Activated gamma-delta T cell treated with anti-CD3 and anti-CD28 coated beads, Interleukin-2, amount 50 U/mL, for 16 hours (primary cell): ENCODE data around the gene SIRT7.

Source experiments
- DNase-seq: peaks from one replicate; pipeline ENCODE4 v3.0.0-alpha.2; 2020; ENCODE audit warnings: low read depth

Gene SIRT7

DNA sequence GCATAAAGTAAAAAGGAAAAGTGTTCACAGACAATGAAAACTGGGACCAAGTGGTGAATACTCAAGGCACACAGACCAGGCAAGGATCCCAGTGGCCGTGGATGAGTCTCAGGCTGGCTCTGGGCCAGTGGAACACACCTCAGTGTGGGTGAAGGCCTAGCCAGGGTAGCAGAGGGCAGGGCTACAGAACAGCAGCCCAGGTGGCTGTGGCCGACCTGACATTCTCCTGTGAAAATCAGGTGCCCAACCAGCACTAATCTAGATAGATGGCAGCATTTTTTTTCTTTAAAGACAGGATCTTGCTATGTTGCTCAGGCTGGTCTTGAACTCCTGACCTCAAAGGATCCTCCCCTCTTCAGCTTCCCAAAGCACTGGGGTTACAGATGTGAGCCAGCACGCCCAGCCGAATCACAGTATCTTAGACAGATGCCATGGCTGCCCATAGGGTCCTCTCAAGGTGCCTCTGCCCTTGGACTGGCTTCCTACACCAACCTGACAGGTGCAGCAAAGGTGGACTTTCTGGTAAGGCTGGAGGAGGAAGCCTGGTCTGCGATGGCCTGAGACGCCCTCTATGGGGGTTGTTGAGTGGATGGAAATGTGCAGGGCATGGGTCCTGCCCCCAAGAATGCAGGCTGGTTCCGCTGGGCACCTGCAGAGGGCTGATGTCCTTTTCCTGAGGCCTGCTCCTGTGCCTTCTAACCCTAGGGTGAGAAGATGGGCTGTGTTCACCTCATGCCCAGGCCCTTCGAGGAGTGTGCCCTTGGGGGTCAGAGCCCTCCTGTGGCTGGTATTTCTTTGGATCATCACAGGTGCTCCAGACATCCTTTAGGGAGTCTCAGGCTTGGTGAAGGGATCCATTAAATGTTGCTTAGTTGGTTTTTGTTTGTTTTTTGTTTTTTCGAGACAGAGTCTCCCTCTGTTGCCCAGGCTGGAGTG lies 53.9 kb downstream of the SIRT7 start:
- no peak for DNase-seq

DNA sequence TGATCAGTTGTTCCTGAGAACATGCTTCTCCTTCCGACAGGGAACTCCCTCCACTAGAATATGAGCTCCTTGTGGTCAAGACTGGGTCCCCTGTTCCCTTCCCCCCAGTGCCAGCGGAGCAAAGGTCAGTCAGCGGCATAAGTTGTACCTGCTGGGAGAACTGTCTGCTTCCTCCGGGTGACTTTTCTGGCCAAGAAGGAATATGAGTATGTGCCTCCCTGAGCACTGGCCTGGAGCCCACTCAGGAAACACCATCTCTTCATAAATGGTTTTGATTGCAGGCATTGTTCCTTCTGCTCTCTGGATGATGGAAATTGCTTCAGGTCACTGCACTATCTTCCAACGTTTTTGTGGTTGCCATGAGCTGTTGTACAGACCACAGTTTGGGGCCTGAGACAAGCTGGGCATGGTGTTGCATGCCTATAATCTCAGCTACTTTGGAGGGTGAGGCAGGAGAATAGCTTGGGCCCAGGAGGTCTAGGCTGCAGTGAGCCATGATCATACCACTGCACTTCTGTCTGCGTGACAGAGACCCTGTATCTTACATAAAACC lies 54.8 kb downstream of the SIRT7 start:
- DNase-seq = no peak
